ENCODE results near the gene SMIM14.

GRCh38 chr4:39530682-39531081 lies 108.0 kb downstream of the SMIM14 start:
- no peak for TF ChIP-seq EZH2 (IDR thresholded peaks at IDR 0.05; ENCODE audit: borderline replicate concordance, low read depth, low read length, poor library complexity, severe bottlenecking)
- TF ChIP-seq, protein P1, sequence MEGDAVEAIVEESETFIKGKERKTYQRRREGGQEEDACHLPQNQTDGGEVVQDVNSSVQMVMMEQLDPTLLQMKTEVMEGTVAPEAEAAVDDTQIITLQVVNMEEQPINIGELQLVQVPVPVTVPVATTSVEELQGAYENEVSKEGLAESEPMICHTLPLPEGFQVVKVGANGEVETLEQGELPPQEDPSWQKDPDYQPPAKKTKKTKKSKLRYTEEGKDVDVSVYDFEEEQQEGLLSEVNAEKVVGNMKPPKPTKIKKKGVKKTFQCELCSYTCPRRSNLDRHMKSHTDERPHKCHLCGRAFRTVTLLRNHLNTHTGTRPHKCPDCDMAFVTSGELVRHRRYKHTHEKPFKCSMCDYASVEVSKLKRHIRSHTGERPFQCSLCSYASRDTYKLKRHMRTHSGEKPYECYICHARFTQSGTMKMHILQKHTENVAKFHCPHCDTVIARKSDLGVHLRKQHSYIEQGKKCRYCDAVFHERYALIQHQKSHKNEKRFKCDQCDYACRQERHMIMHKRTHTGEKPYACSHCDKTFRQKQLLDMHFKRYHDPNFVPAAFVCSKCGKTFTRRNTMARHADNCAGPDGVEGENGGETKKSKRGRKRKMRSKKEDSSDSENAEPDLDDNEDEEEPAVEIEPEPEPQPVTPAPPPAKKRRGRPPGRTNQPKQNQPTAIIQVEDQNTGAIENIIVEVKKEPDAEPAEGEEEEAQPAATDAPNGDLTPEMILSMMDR (conservative IDR thresholded peaks at IDR 0.05; ENCODE audit: low read depth, low read length) = no peak
